DMS114 treated with DMSO at 0.1 percent for 48 hours (cell line): ENCODE results near the gene KRTAP3-3.
"Not testable (repeated sequence)": the region's sequence is repeated elsewhere in the genome, so short reads cannot be mapped to it uniquely, and the experiment has no call there.

Experiments
- DNase-seq: peaks from one replicate; lab custom pipeline; 2025; ENCODE audit not compliant: unreplicated experiment; lab: John Stamatoyannopoulos, UW

Gene KRTAP3-3

GRCh38 chr17:40993839-40994238, at the start of gene KRTAP3-3:
Gene KRTAP3-3, minus strand, starts transcription at chr17:40994164. Its CDS starts 67 bp downstream, at chr17:40994097.
- no peak for DNase-seq

DNA sequence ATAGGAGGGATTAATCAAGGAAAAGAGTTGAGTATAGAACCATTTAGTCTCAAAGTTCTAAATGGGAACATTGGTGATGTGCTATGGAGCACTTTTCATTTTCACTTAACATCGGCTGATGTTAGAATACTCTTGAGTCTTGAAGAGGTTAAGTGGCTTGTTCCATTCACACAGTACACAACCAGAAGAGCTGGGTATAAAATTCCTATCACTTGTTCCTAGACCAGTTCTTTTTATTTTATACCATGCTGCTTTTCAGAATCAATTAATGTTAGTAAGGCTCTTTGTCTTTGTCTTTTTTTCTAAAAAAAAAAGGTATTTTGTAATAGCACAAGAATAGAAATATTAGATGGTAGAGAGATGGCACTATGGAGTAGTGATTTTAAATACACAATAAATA, 49.0 kb upstream of the KRTAP3-3 start:
- DNase-seq: no peak

- DNase-seq: not testable (repeated sequence)
These were observed 47.0 kb upstream of the KRTAP3-3 start, which contains the start of gene KRTAP1-1 for GRCh38 chr17:41040783-41041571. Gene KRTAP1-1, minus strand, starts transcription at chr17:41041450. Its CDS starts 53 bp downstream, at chr17:41041397.

DNA sequence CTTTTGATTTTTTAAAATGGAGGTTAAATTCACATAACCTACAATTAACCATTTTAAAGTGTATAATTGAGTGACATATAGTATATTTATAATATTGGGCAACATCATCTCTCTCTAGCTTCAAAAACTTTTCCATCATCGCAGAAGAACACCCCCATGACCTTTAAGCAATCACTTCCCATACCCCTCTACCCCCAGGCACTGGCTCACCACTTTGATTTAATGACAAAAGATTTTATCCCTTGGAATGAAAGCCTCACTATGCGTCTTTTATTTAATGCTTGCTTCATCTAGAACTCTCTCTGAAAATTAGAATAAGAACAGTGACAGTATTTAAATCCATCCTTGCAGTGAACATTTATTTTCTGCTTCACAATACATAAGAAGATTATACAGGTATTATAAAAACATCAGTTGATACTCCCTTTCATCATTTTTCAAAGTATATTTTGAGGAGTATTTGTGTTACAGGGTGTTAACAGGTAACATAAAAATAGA, 43.9 kb upstream of the KRTAP3-3 start:
- no peak for DNase-seq

- not testable (repeated sequence) for DNase-seq
These were observed 40.5 kb upstream of the KRTAP3-3 start, which contains the start of gene KRTAP1-3 for GRCh38 chr17:41034346-41034935. Gene KRTAP1-3, minus strand, starts transcription at chr17:41034874. Its CDS starts 53 bp downstream, at chr17:41034821.

GRCh38 chr17:41029633-41030245, 35.8 kb upstream of the KRTAP3-3 start, which contains the start of gene KRTAP1-4:
Gene KRTAP1-4, minus strand, starts transcription at chr17:41030195. Its CDS starts 117 bp downstream, at chr17:41030078.
- no peak for DNase-seq

DNA sequence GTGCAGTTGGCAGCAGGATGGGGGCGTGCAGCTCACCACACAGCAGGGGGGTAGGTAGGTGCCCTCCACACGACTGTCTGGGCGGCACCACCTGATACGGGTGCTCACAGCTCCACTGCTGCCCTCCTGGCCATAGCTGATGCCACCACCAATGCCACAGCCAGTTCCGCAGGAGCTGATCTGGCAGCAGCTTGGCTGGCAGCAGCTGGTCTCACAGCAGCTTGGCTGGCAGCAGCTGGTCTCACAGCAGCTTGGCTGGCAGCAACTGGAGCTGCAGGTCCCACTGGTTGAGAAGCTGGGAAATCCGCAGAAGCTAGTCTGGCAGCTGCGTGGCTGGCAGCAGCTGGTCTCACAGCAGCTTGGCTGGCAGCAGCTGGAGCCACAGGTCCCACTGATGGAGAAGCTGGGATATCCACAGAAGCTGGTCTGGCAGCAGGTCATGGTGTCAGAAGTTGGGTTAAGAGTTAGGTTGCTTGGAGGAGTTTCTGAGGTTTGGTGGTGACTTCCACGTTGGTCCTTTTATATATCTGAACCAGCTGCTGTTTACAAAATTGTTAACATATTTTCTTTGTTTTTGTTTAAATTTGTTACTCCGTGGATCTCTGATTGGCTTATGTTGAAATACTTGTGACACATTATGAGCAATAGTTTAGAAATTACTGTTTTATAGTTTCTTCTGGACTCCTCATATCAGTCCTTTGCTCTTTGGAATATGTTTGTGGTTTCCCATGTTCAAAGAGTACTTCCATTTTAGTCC, 32.9 kb upstream of the KRTAP3-3 start, which contains the start of gene KRTAP1-5:
Gene KRTAP1-5, minus strand, starts transcription at position 494 of the 757 bp plus-strand sequence. Its CDS starts 53 bp downstream, at position 441.
- no peak for DNase-seq

DNA sequence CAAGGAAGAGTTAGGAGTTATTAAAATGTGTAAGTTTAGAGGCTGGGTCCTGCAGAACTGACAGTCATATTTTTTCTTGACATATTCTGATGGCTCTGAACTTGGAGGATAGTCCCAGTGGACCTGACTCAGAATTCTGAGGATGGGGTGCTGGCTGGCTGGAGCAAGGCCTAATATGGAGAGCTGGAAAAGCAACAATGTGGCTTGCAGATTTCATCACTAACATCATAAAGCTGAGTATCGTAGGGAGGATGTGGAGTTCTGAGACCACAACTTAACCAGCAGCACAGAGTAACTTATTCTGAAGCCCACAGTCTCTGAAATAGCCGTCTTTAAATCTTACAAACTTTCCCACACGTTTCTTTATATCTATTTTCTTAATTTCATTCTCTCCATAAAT, 30.7 kb upstream of the KRTAP3-3 start:
- DNase-seq: no peak

GRCh38 chr17:41020336-41020735, 26.4 kb upstream of the KRTAP3-3 start:
- DNase-seq: no peak

- DNase-seq: no peak
These were observed 25.5 kb upstream of the KRTAP3-3 start for GRCh38 chr17:41019415-41019814.

DNA sequence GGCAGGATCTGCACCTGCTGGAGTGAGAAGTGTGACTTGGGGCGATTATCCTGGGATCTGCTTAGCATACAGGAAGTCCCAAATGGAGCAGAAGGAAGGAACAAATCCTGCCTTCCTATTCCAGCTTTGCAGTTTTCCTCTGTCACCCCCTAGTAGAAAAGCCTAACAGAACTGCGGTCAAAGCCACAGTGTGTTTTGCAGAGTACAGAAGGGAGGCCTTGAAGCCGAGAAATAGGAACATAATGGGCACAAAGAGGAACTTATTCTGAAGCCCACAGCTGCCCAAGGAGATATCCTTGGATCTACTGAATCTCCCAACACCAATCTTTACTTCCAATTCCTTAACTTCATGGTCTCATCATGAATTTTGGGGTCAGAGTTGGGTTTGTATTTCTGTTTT, 24.6 kb upstream of the KRTAP3-3 start:
- DNase-seq: no peak

GRCh38 chr17:41016578-41017215, 22.7 kb upstream of the KRTAP3-3 start:
- no peak for DNase-seq

DNA sequence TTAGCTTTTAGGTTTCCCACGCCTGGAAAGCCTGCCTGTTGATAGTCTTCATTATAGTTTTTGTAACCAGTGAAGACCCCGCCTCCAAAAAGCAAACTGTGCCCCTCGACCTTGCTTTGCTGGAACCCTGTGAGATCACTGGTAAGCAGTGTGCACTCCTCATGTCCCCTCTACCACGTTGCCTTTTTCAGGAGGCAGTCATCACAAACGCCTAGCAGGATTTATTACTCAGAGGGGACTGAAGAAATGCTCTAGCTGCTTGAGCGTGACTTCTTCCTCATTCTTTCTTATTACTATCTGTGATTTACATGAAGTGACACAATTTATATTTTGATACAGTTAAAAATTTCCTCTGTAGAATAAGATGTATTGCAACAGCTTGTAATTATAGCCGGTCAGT, 21.5 kb upstream of the KRTAP3-3 start:
- no peak for DNase-seq

DNA sequence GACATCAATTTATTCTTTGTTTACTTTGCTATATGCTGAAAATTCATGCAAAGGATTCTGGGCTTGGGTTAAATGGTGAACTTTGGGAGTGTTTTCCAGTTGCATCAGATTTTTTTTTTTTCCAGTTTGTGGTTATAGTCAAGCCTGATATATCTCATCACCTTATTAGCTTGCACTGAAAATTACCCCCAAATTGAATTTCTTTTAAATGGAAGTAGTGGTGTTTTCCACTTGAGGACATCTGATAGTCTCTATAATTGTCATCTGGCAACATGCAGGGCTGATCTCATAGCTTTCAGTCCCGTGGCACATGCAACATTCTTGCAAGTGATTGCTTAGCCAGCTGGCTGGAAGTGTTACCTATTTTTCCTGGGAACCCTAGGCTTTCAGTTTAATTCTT, 19.6 kb upstream of the KRTAP3-3 start:
- DNase-seq: no peak

- no peak for DNase-seq
These were observed 19.2 kb upstream of the KRTAP3-3 start for GRCh38 chr17:41013181-41013580.

- no peak for DNase-seq
These were observed 18.6 kb upstream of the KRTAP3-3 start for GRCh38 chr17:41012326-41013120.

DNA sequence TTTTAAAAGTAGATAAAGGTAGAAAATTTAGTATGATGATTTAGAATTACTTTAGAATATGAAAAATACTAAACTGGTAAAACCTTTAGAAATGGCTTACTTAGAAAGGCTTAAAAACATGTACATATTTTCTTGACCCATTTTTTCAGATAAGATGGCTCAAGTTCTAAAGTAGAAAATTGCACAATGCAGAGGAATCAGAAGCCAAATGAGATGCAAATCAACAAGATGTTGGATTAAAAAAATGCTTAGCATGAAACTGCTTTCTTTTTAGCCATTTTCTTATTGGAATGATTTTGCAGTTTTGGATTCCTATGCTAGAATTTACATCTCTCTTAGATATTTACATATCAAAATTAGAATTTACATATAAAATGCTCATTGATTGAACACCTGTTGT, 16.5 kb upstream of the KRTAP3-3 start:
- no peak for DNase-seq

DNA sequence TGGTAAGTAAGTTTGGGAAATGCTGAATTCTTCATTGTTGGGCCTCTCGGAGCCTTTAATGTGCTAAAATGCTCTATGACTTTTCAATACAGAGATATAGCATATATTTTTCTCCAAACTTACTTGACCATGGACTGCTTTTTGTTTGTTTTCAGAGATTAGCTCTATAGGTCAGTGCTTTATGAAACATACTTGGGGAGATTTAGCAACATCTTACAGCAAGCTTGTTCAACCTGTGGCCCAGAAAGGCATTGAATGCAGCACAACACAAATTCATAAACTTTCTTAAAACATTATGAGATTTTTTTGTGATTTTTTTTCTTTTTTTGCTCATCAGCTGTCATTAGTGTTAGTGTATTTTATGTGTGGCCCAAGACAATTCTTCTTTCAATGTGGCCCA, 16.0 kb upstream of the KRTAP3-3 start:
- DNase-seq: no peak

- no peak for DNase-seq
These were observed 15.4 kb upstream of the KRTAP3-3 start for GRCh38 chr17:41009301-41009760.
